H1 (cell line): Measurements from ENCODE around the gene CRTC1.

Source experiments
- BACH1 ChIP-seq: IDR thresholded peaks from 2 replicates; pipeline ENCODE4 v1.6.1; 2012; ENCODE audit warnings: low read length, improper control_type of control experiment
- CTCF ChIP-seq, 3 experiments: IDR thresholded peaks; 1 replicate in 2 of 3; 2 replicates in 1 of 3; pipeline versions ENCODE4 v1.5.1 to v1.6.1; 2011; ENCODE audit warnings: low read length in 3 of 3, mild to moderate bottlenecking in 3 of 3, inconsistent platforms in 2 of 3, low read depth in 1 of 3, moderate library complexity in 1 of 3; ENCODE audit not compliant: insufficient read depth in 1 of 3; ENCODE audit errors: control extremely low read depth in 1 of 3
- EGR1 ChIP-seq: IDR thresholded peaks from 2 replicates; pipeline ENCODE4 v1.6.1; 2011; ENCODE audit warnings: low read depth, low read length, borderline replicate concordance
- NRF1 ChIP-seq: IDR thresholded peaks from 2 replicates; pipeline ENCODE4 v1.6.1; 2011; ENCODE audit warnings: mild to moderate bottlenecking, low read depth, low read length, improper control_type of control experiment
- POLR2A ChIP-seq, 2 experiments: IDR thresholded peaks; 1 replicate in 1 of 2; 2 replicates in 1 of 2; pipeline ENCODE4 v1.6.1; 2011; ENCODE audit warnings: low read depth in 2 of 2, low read length in 2 of 2, mild to moderate bottlenecking in 2 of 2; ENCODE audit errors: control extremely low read depth in 1 of 2
- RBBP5 ChIP-seq: IDR thresholded peaks from 2 replicates; pipeline ENCODE4 v1.7.1; 2012; ENCODE audit warnings: low read depth, mild to moderate bottlenecking, inconsistent platforms, low read length, moderate library complexity, borderline replicate concordance
- SP2 ChIP-seq: IDR thresholded peaks from 2 replicates; pipeline ENCODE4 v1.6.1; 2012; ENCODE audit warnings: mild to moderate bottlenecking, low read length, inconsistent platforms
- SUZ12 ChIP-seq: fragments of 200-600 bp; sonication (generic); IDR thresholded peaks from 2 replicates; pipeline ENCODE4 v1.6.1; 2012; ENCODE audit warnings: mild to moderate bottlenecking, inconsistent platforms, low read length, moderate library complexity, mixed read lengths
- YY1 ChIP-seq: IDR thresholded peaks from 2 replicates; pipeline ENCODE4 v1.6.1; 2011; ENCODE audit warnings: low read depth, mild to moderate bottlenecking, low read length
- TF ChIP-seq, protein P1 (sequence below): IDR thresholded peaks from 2 replicates; pipeline ENCODE4 v1.6.1; 2011; ENCODE audit warnings: low read length, improper control_type of control experiment

DNA sequence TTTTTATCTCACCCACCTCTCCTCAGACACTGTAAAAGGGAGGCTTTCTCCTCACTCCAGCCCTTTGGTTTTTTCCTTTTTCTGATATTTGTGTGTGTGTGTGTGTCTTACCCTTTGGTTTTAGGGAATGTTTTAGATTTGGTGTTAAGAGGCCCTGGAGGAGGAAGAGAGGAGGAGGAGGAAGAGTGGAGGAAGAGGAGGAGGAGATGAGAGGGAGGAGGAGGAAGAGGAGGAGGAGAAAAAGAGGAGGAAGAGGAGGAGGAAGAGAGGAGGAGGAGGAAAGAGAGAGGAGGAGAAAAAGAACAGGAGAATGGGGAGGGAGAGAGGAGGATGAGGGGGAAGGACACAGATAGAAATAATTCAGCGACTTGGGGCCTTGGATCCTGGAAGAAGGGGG lies 36.1 kb upstream of the CRTC1 start:
- TF ChIP-seq SP2 (no peak), POLR2A (IDR thresholded peaks at IDR 0.05; ENCODE audit: control extremely low read depth in 1 of 2, low read depth in 2 of 2, low read length in 2 of 2) (no peak), CTCF (IDR thresholded peaks at IDR 0.05; ENCODE audit: control extremely low read depth in 1 of 3, insufficient read depth in 1 of 3, low read depth in 1 of 3, low read length in 3 of 3) (no peak), SUZ12 (no peak), NRF1 (no peak), YY1 (no peak), EGR1 (no peak), BACH1 (no peak), RBBP5 (no peak)
- TF ChIP-seq, protein P1, sequence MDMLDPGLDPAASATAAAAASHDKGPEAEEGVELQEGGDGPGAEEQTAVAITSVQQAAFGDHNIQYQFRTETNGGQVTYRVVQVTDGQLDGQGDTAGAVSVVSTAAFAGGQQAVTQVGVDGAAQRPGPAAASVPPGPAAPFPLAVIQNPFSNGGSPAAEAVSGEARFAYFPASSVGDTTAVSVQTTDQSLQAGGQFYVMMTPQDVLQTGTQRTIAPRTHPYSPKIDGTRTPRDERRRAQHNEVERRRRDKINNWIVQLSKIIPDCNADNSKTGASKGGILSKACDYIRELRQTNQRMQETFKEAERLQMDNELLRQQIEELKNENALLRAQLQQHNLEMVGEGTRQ: no peak
